Embryonic facial prominence (tissue), 1 donor: Measurements from ENCODE around the gene CRNKL1.
A peak's percentile ranks its signal among the peaks of the same experiment; 100 is the strongest.

Experiments
- DNase-seq: peaks from one replicate; pipeline ENCODE4 v3.0.0-alpha.2; 2016; ENCODE audit errors: extremely low spot score

Gene CRNKL1

DNA sequence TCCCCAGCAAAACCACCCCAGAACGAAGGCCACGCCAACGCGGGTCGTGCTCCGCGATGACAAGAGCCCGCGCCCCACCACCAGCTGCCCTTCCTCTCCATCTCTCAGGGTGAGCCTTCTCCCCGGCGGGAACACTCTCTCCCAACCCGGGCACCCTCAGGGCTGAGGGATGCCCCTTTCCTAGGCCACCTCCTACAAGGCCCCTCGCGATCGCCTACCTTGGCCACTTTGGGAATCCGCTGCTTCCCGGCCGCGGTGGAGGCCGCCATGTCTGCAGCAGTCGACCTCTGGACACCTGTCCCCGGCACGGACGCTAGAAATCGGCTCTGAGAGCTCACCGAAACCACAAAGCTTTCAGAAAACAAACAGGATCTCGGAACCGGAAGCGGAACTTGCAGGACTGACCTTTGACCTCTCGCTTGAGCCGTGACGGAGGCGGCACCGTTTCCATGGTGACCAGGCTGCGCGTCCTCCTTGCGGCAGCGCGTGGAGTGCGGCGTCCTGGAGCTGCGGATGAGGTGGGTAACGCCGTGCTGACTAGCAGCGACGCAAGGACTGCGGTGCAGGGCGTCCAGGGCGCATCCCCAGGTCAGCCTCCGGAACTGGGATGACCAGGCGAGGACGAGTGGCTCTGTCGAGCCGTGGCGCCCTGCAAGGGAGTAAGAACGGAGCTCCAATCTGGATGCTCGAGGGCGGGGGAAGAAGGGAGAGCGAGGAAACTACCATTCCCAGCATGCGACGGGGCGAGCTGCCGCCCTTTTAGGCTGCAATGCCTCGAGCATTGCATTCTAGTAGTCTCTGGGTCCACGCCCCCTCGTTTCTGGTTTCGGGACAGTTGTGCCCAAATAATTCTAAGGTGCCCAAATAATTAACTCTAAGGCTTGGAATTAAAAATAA is at the start of gene CRNKL1, which contains the start of gene CFAP61:
TSS of gene CRNKL1 (minus strand) at position 393 of the 897 bp plus-strand sequence. CDS start at position 269, 124 bp downstream.
TSS of gene CFAP61 (plus strand) at position 459 of the 897 bp plus-strand sequence. CDS start 4,122 bp downstream, outside the sequence.
- peak; percentile 94 for DNase-seq

DNA sequence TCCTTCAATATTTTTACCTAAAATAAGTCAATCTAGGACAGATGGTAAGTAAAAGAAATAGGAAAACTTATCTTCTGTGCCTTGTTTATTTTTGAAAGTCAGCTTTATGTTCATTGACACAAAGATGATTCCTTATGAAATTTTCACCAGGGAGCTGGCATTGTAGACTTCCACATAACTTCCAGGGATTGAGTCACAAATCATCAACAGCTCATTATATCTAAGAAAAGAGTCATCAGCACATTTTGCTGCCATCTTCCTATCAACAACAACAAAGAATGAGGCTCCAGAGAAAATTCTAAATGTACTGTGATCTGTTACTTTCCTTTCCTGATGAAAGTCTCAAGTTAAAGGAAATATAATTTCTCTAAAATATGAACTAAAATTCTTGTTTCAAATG is 48.6 kb upstream of the CRNKL1 start:
- DNase-seq, result no peak

DNA sequence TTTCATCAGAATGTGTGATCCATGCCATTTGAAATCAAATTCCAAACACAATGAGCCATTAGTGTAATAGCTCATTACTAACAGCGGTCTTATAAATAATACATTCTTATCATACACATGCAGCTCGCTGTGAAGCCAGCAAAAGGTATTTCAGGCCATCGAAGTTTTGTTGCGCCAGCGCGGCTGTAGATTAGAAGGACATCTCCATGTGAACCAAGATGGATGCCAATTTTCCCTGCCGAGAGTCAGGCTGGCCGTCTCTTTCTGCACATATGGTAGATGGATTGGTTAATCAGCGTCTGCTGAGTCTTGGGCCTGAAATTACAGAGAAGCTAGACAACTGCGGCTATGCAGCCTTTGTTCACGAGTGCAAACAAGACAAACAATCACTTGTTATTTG is 44.2 kb upstream of the CRNKL1 start:
- DNase-seq, result no peak

DNA sequence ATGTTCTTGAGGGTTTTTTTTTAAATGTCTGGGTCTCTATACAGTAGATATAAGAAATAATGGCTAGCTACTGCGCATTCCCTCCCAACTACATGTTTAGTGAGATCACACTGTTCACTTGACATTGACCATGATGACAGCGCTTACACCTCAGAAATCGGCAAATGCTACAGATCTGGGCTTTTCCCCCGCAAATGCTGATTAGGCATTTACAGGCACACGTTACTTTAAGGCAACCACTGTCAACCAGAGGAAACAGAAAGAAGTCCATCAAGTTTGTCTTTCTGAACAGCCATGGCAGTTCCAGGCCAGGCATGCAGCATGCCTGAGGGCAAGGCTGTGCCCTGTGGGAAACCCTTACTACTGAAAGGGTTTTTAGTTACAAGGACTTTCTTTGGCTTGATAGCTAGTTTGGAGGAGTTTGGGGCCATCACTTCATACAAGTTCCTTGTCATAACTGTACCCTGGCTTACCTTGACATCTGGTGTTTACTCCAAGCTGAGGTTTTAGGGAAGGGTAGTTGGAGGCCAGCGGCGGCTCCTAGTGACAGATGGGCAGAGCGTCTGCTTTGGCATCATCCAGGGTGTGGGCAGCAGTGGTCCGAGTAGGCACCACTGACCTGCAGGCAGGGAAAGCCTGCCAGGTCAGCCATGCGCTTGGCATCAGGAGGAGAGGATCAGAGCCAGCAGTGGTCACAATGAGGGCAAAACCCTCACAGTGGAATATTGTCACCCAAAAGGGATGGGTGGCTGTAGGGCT is 43.0 kb upstream of the CRNKL1 start:
- no peak for DNase-seq

DNA sequence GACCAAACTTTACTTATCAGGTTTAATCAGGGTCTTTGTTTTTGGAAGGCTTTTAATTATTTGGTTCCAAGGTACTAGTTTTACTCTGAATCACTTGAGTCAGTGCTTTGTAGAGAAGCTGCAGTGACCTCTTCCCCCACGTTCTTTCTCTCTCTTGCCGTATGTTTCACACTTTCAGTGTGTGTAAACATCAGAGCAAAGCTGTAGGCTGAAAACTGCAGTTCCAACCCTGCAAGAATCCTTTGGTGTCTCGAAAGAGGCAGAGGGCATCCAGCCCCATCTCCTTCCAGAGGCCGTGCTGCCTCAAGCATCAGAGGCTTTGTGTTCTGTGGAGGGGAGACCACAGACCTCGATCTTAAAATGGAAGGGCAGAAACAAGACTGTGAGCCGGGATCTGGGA is 42.1 kb upstream of the CRNKL1 start:
- DNase-seq, result no peak

DNA sequence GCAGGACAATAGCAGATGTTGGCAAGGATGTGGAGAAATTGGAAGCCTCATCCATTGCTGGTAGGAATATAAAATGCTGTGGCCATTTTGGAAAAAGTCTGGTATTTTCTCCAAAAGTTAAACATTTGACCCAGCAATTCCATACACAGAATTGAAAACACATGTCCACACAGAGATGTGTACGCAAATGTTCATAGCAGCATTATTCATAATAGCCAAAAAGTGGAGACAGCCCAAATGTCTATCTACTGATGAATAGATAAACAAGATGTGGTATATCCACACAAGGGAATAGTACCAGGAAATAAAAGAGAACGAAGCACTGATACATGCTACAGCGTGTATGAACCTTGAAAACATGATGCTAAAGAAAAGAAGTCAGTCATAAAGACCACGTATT is 40.6 kb upstream of the CRNKL1 start:
- DNase-seq, result no peak

DNA sequence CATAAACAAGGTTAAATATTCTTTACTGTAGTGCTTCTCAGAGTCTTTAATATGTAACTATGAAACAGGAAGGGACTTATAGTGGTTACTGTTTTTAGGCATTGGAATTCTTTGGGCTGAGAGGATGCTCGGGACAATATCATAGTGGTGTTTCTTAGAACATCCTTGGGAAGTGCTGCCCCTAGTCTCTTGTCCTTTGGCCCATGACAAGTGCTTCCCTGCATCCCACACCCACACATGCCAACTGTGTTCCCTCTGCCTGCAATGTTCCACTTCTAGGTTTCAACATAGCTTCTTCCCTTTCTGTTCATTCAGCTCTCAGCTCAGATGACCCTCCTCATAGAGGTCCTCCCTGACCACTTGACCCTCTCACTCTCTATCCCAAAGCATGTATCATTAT is 37.7 kb upstream of the CRNKL1 start:
- no peak for DNase-seq

DNA sequence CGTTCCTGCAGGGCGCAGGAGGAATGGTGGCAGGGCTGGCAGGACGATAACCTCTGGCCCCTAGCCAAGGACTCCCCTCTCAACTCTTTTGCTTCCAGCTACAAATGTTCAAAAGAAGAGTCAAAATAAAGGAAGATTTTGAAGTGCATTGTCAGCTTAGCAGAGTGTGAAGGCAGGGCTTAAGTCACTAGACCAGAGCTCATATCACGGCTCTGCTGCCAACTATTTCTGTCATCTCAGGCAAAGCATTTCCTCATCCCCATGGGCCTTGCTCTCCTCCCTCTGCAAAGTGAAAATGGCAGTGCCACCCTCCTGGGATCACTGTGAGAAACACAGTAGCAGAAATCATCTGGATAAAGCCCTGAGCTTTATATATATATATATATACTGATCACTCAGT is 36.8 kb upstream of the CRNKL1 start:
- no peak for DNase-seq

DNA sequence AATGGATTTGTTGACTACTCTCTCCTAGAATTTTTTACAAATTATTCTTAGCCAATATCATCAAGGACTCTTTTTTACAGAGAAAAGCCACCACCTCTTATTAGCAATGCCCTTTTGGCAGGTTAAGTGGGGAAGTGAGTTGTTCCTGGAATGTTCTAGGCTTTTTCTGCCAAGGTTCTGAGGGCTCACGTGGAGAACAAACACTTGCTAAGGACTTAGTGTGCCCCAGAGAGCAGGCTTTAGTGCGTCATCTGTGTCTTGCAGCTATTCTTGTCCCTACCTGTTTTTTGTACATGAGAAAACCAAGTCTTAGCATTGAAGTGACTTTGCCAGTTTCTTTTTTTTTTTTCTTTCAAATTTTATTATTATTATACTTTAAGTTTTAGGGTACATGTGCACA is 33.5 kb upstream of the CRNKL1 start:
- DNase-seq, result no peak

DNA sequence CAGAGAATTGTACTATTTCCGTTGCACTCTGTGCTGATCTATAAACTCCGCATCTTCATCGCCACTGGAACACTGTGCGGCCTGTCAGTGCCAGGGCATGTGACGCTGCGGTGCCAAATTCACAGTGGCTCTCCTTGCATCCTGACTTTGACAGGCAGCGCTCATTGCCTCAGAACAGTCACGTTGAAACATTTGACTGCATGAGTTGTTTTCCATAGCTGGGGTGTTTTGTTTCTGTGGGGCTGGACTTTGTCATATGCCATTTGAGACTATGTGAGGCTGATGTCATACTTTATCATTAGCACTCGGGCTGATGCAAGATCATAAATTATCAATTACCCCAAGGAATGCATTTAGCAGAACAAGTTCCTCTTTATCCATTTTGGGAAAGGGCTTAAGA is 32.8 kb upstream of the CRNKL1 start:
- no peak for DNase-seq

DNA sequence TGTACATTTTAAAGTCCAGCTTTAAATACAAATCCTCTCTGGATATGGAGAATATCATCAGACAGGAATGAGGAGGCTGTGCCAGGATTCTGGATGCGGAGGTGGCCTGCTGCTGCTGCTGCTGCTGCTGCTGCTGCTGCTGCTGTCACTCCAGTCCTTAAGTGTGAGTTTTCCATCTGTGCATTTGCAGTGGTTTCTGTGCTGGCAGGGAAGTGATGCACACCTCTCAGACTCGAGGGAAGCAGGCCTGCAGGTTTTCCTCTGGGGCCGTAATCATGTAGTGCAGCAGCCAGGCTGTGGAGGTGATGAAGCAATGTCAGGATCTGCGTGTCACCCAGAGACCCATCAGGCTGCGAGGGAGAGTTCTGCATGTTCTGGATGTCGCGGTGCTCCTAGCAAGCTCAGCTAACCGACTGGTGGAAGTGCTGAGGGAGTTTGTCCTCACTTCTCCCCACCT is 32.1 kb upstream of the CRNKL1 start:
- DNase-seq, result no peak

DNA sequence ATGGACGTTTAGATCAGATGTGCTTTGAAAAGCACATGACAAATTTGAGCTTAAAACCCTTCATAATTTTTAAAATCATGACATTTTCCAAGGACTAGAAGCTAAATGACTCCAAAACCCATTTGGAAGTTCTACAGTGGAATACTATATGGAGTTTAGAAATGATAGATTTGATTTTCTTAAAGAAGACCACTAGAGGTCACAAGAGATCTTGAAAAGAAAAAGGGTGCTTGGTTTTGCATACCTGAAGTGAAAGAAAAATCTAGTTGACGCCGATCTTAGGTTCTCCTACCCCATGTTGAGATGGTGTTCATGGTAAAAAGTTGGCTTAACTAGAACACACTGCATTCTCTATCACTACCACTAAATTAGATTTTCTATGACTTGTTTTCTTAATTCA is 31.5 kb upstream of the CRNKL1 start:
- peak; percentile 60 for DNase-seq

DNA sequence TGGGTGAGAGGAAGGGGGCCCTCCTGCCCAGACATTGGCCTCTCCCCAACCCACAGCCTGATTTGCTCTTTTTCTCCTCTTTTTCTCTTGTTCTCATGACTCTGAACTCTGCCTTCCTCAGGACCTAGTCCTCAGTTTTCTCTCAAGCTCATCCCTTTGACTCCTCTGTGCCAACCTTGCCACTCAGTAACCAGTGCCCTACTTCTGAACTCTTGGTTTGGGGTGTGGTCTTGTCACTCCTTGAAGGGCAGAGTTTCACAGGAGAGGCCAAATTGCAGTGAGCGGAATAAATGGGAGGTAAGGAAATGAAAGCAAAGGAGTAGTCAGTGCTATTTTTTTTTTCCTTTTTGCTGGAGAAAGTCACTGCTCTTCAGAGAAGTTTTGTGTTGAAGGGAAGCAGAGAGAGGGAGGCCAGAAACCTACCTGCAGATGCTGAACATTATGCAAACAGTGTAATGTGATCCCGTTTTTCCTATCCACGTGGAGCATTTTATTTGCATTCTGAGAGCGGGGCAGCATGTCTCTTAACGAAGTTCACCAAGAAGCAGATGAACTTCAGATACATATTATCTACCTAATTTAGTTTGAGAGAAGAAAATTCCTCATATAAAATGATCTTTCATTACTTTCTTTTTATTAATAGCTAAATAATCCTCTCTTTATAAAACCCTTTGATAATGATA is 27.0 kb upstream of the CRNKL1 start:
- DNase-seq, result no peak

DNA sequence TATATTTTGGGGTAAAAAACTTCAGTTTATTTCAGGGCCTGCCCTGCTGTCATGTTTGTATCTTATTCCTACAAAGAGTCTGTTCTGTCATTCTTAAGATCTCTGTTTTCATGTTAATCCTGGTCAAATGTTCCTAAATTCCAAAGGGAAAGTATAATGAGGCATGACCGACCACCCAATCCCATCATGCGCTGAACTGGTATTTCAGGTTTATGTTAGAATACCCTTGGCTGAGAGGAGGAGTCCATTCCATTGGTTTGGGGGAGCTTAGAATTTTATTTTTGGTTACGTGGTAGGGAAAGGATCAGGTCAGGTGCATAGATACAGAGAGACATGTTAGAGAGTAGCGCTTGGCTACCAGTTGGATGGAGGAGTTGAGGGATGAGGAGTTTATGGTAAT is 25.8 kb upstream of the CRNKL1 start:
- no peak for DNase-seq

DNA sequence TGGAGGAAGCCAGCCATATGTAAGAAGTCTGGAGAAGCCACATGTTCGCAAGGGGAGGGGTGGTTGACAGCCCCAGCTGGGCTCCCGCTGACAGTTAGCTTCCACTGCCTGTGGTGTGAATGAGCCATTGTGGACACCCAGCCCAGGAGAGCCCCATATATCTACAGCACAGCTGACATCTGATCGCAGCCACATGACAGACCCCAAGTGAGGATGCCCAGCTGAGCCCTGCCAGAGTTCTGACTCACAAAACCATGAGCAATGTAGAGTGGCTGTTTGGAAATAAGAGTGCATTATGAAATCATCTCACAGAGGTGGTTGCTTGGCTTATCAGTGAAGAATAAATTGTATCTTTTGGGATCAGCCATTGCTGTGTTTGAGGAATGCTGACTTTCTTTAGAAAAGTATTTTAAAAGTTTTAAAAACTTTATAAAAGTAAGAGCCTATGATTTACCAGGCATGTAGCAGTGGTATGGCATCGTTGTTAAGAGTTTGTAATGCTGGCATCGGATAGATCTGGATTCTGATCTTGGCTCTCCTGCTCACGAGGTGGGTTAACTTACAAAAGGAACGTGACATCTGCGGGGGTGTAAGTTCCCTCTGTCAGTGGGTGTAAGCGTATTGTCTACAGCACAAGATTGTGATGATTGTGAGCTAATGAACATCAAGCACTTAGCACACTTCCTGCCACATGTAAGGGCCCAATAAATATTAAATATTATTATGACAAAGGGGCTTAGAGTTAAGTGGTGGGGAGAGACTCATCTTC is 24.2 kb upstream of the CRNKL1 start:
- DNase-seq, result no peak

DNA sequence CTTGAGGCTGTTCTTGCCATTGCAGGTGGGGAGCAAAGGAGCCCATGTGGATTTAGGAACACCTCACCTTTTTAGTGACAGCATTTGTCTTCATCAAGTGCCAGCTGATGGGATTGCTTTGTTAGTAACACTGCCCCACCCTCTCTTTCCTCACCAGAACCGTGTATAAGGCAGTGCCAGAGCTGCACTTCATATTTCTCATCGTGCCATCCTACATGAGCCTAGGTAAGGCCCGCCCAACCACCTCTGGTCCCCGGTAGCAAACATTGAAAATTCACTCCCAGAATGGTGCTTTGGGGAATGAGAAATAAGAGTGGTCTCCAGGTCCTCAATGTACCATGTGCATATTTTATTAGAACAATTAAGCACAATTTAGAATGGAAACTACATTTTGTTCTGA is 22.8 kb upstream of the CRNKL1 start:
- no peak for DNase-seq

DNA sequence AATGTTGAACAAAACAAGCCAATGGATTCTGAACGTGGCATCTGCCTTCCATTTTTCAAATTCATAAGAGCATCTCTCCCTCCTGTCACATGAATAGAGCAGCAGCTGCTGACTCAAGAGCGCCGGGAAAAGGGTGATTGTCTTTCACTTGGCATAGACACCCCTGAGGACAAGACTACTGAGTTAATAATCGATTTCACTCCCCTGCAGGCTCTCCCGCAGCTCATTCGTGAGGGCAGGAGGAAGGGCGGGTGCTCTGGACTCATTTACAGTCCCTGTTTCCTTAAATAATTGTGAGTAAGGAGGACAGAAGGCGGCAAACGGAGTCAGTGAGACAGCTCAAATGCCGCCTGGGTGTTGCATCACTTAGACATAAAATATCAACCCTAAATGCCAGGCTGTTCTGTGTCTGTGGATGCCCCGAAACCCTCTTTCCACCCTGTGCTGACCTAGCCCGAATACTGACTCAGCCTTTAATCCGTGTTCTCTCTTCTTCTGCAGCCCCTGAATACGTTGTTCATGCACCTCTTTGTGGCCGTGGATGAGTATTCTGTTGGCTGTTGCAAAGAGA is 21.6 kb upstream of the CRNKL1 start:
- no peak for DNase-seq

DNA sequence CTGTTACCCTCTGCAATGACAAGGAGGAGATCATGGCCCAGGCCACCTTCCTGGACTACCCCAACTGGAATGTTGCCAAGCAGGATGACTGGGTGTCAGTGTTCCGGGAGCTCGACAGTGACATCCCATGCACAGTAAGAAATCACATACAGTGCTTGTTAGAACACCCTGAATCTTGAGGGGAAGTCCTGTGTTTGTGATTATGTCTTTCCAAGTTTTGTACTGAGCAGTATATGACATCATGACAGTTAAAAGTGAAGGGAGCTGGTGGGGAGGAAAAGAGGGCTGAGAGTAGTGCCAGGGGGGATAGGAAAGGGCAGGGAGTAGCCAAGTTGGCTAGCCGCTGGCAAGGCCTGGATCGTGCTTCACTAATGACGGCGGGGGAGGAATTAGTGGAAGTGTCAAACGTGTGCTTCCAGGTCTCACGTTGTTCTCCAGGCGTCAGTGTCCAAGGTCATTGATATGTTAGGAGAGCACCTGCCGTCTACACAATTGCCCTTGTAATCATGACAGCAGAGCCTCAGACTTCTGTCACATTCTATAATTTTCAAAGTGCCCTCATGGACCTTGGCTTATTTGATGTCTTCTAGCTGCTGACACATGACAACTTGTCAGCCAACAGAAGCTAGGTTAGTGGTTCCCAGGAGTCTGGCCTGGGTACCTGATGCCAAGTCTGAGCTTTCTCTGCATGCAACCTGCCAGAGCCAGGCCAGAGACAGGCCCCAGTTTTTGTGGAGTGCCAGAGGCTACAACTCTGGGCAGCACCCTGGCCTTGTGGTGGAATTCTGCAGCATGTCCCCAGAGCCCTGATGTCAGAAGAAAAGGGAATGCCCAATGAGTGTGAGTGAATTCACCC is 18.8 kb upstream of the CRNKL1 start:
- no peak for DNase-seq

DNA sequence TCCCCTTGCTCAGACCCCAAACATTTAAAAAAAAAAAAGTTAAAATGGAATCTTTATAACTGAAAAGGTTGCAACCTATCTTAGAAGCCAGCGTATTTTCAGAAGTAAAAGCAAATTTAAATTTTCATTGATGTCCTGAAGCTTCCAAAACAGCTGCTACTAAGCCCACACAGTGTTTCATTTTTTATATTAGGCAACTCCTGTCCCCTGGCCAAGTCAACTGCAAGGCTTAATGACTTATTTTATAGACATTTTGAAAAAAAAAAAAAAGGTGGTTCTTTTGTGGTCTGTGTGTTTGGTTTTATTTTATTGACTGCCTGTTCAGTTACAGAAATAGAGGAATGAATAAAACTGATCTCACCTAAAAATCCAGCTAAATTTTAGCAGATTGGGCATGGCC is 13.1 kb upstream of the CRNKL1 start:
- DNase-seq, result no peak
